Amniotic epithelial cell (primary cell): ENCODE data around the gene MISP.
A peak's percentile ranks its signal among the peaks of the same experiment; 100 is the strongest.

Experiments used
- DNase-seq: peaks from one replicate; pipeline ENCODE4 v3.0.0-alpha.2; 2010; ENCODE audit warnings: low read depth

Gene MISP

DNA sequence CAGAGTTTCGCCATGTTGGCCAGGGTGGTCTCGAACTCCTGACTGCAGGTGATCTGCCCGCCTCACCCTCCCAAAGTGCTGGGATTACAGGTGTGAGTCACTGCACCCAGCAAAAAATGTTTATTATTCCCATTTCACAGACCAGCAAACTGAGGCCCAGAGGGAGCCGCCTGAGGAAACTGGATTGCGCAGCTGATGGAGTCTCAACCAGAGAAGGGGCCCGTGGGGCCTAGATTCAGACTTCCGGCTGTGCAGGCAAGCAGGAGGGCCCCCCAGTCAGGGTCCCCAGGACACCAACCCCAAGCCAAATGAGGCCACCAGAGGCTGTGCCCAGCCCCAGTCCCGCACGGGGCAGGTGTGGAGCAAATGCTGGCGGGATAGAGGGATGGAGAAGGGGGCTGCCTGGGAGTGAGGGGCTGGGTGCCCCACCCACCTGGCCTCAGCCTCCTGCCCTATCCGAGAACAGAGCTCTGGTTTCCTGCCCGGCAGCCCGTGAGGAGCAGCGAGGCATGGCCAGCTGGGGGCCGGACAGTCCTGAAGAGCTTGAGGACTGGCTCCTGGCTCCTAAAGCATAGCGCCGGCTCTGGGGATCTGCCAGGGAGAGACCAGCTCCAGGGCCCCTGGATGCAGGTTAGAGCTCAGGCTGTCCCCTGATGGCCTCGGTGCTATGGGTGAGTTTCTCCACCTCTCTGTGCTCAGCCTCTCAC, 22.0 kb downstream of the MISP start:
- peak; percentile 10 for DNase-seq

DNA sequence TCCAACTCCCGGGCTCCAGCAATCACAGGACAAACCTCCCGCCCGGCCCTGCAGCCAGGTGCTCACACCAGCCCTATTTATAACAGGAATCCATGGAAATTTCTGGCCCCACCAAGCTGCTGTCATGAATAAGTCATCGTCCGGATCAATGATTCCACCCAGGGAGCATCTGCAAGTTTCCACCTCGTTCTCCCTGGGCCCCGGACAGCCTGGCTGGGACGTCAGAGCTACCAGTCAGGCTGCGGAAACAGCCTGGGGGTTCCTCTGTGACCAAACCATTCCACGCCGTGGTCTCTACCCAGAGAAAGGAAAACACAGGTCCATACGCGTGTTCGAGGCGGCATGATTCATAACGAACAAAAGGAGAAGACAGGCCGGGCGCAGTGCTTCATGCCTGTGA, 25.6 kb downstream of the MISP start:
- DNase-seq = no peak

DNA sequence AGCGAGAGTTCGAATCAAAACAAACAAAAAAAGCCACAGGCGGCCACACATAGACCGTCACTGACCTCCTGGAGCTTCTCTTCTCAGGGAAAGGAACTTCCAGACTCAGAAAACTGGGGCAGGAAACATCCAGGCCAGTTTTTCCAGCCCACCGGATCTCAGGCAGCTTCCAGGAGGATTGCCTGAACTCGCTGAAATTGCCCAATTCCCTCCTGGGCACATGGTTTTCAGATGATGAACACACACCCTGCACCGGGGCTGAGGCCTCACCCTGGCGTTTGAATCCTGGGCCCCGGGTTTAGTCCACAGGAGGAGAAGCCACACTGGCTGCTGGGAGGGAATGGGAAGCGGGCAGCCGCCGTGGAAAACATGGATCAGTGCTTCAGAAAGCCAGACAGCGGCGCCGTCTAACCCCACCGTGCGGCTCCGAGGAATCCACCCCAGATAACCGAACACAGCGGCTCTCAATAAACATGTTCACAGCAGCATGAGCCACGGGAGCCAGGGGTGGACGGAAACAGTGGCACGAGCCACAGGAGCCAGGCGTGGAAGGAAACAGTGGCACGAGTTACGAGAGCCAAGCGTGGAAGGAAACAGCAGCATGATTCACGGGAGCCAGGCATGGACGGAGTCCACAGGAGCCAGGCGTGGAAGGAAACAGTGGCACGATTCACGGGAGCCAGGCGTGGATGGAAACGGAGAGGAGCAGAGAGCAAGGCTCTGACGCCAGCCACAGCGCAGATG, 28.2 kb downstream of the MISP start:
- DNase-seq = peak; percentile 99

DNA sequence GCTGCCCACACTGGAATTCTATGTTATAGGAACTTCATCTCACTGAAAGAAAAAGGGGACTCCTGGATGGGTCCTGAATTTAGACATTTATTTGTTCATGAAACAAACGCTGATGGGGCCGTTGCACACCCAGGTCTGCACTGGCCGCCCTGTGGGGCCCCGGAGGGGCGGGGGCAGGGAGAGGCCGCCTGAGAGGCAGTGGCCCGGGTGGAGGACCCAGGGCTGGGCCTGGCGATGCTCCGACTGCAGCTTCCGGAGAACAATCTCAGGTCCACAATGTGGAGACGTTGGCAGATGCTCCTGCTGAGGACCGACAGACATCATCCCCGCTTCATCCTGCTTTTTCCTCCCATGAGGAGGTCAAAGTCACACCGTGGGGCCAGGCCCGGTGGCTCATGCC, 30.0 kb downstream of the MISP start:
- DNase-seq = no peak

DNA sequence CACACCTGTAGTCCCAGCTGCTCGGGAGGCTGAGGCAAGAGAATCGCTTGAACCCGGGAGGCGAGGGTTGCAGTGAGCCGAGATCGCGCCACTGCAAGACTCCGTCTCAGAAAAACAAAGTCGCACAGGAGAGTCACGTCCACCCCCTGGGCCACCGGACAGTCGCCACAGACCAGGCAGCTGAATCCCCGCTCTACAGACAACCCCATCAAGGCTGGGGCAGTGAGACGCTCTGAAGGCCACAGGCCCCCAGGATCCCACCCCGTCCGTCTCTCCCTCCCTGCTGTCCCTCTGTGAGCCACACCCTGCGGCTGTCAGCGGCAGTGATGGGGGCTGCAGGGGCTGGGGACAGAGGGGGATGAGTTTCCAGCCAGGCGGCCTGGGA, 30.9 kb downstream of the MISP start:
- DNase-seq = no peak

DNA sequence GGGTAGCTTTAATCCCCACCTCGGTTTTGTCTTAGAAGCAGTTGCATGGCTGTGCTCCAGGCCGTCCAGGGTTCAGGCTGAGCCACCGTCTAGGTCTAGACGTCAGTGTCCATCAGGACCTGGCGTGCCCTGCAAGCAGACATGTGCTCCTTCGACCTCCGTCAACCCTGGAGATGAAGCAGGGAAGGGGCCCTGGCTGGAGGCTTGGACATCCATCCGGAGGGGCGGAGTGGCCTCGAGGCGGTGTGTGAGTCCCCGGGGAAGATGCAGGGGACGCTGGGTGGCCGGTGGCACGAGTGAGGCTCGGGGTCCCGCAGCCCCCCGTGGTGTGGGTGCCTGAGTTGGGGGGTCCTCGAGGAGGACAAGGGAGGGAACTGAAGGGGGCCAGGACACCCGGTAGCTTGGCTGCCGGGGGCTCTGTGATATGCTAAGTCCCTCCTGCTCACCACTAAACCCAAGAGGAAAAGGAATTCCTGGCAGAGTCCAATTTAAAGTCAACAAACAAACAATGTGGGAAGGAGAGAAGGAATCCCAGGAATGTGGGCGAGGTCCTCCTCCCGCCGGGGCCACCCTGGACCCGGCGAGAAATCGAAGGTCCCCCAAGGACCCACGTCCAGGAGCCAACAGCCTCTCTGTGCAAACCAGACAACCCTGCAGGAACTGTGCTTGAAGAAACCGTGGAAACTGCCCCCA, 31.4 kb downstream of the MISP start:
- peak; percentile 64 for DNase-seq

DNA sequence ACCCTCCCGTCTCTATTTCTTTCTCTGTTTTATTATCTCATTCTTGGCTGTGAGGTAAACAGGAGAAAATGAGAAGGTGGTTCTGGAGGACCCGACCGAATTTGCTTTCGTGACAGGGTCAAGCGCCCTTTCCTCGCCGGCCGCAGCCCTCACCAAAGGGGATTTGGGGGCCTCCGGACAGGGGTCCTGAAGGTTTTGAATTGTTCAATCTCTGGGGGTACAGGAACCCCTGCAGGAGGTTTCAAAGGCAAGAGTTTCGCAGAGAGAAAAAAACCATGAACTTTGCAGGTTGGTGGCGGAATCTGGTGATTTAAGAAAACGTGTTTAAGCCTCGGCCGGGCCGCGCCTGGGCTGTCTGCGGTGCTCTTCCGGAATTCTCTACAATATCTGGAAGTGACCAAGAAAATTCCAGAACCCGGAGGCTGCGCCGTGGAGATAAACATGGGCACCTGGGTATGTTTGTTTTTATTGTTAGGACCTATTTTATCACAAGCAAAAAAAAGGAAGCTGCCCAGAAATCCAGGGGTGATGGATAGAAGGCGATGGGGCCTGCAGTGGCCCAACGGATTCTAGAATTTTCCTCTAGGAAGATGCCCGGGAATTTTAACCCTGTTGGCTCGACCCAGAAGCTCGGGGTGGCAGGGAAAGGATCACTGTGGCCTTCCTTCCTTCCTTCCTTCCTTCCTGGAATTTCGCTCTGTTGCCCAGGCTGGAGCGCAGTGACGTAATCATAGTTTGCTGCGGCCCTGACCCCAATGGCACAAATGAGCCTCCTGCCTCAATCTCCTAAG, 32.2 kb downstream of the MISP start:
- DNase-seq = peak; percentile 62

DNA sequence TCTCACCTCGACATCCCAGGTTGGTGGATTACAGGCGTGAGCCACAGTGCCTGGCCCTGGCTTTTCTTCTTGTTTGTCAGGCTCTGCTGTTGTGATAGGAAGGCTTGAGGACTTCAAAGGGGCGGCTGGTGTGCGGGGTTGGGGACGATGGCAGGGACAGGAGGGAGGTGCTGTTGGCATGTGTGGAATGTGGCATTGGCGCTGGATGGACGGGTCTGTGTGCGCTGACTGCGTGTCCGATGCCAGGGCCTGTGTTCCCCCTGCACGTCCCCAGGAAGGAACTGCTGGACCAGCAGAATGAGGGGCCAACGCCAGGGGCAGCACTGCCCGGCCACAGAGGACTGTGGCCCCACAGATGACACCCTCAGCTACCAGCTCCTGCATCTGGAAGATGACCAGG, 33.6 kb downstream of the MISP start:
- DNase-seq = no peak

DNA sequence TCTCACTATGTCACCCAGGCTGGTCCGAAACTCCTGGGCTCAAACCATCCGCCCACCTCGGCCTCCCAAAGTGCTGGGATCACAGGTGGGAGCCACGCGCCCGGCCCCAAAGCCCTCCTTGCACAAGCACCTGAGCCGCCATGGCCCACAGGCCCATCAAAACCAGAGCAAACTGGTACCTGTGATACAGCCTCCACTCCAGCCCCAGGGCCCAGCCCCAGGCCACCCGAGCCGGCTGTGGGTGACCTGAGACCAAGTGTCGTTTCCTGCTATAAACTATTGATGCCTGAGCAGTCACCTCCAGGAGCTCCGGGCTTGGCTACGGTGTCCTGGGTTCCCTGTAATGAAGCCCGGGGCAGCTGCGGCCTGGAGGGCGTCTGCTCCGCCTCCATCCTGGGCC, 36.6 kb downstream of the MISP start:
- DNase-seq = no peak

DNA sequence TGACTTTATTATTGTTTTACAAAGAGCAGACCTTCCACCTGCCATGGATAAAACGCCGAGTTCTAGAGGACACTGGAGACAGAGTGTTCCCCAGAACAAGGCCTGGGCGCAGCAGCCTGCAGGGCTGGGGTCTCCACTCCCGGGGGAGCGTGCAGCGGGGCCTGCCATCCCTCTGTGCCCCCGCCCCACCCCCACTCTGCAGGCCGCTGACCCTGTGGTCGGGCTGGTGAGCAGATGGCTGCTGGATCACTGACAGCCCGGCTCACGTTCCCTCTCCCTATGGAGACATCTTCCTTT, 37.7 kb downstream of the MISP start:
- no peak for DNase-seq

DNA sequence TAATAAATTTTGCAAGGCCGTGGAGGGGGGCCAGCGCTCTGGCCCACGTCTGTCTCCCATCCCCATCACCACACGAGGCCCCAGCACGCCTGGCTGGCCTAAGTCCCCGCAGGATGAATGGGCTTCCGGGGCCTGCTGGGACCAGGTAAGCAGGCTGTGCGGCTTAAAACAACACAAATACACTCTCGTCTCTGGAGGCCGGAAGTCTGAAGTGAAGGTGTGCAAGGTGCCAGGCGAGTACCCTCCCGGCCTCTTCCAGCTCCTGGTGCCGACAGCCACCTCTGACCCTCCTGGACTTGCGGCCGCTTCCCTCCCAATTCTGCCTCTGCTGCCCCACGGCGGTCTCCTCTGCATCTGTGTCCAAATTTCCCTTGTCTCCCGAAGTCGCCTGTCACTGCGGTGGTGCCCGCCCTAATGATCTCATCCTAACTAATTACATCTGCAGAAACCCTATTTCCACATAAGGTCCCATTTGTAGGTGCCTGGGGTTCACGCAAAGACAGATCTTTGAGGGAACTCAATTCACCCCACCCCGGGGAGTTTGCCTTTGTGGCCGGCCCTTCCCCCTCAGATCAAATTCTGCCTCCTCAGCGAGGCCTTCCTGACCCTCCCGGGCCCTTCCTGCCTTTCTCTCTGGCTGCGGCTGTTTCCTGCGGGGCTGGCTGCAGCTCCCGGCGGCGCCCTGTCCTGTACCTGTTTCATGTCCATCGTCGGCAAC, 38.2 kb downstream of the MISP start:
- DNase-seq = no peak

DNA sequence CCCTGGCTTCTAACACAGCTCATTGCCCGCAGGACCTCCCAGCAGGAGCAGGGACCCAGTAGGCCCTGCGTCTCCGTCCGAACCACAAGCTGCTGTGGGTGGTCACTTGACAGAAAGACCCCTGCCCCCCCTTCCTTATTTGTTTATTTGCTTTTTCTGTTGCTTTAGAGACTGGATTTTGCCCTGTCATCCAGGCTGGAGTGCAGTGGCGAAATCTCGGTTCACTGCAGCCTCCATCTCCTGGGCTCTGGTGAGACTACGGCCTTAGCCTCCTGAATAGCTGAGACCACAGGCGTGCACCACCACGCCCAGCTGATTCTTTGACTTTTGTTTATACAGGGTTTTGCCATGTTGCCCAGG, 38.8 kb downstream of the MISP start:
- DNase-seq = peak; percentile 51

DNA sequence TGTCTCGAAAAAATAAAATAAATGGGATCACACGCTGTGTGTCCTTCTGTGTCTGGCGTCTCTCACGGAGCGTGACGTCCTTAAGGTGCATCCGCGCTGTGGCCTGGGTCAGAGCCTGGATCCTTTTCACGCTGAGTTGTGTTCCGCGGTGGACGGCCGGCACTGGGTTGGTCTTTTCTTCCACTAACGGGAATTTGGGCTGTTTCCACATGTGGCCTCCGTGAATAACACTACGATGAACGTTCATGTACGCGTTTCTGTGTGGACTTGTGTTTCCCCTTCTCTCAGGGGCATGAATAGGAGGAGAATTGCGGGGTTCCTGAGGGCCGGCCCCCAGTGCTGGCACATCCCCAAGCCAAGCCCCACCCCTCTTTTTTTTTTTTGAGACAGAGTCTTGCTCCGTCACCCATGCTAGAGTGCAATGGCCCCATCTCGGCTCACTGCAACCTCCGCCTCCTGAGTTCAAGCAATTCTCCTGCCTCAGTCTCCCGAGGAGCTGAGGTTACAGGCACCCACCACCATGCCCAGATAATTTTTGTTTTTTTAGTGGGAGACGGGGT, 40.2 kb downstream of the MISP start:
- no peak for DNase-seq

DNA sequence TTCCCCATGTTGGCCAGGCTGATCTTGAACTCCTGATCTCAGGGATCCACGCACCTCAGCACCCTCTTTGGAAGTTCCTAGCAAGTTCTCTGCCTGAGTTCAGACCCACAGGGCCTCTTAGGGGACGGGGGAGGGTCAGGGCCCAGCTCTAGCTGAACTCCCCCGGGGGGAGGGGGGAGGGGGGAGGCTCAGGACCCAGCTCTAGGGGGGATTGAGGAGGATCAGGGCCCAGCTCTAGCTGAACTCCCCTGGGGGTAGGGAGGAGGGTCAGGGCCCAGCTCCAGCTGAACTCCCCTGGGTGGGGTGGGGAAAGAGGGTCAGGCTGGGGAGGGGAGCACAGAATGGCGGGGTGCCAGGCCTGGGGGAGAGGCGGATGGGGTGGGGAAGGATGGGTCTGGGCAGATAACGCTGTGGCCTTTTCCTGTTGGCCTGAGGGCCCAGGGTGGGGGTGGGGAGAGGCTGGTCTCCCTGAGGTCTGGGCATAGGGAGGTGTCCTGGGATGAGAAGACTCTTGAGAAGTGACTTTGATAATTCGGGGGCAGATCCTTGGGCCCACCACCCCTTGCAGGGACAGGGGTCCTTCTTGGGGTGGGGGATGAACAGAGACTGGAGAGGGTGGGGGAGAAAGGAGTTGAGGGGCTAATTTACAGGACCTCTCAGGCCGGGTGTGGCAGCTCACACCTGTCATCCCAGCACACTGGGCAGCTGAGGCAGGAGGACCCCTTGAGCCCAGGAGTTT, 40.8 kb downstream of the MISP start:
- peak; percentile 46 for DNase-seq

DNA sequence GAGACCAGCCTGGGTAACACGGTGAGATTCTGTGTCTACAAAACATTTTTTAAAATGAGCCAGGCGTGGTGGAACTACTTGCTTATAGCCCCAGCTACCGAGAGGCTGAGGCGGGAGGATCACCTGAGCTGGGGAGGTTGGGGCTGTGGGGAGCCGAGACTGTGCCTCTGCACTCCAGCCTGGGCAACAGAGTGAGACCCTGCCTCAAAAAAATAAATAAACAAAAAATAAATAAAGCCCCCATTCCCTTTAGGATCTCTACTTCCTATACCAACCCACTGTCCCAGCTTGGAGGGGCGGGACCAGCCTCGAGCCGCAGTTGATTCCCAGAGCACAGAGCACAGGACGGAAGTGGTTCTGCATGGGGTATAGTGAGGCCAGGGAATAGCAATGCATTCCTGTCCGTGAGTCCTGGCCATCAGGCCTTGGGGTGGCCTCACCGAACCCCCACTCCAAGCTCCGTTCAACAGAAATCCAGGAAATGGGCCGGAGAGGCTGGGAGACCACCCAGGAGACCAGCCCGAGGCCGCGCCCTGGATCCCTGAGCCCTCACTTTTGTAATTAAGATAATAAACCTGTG, 41.5 kb downstream of the MISP start:
- no peak for DNase-seq

DNA sequence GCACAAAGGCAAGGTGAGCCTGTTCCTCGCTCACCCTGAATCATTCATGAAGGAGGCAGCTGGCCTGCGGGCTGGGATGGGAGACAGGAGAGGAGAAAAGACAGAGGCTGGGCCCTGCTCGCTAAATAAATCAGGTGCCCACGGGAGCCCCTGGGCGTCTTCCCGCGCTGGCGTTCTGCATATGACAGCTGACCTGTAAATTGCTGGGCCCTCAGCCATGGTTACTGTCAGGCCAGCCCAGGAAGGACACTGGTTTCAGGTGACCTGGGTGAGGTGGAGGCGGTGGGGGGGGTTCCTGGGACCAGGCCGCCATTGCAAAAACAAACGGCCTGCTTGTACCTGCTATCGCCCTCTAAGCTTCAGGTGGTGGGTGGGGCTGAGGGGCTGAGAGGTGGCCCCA, 42.9 kb downstream of the MISP start:
- DNase-seq = no peak

DNA sequence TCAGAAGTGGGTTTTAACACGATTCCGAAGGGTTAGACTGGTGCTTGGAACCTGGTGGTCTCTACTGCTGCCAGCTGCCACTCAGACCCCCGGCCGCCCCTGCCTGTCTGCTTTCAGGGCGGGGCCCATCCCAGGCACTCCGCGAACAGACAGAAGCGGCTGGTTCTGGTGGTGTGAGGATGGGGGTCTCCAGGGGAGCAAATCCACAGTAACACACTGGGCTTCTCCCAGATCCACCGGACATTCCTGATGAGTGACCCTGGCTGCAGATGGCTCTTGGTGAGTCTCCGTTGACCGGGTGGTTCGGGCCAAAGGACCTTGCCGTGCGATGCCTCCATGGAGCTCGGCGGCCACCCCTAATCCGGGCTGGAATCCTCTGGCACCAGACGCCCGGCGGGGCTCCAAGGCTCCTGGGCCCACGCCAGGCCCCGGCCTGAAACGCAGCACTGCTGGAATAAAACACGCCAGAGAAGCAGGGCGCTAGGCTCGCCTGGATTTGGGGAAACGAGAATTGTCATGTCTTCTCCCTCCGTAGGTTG, 44.2 kb downstream of the MISP start:
- DNase-seq = no peak

DNA sequence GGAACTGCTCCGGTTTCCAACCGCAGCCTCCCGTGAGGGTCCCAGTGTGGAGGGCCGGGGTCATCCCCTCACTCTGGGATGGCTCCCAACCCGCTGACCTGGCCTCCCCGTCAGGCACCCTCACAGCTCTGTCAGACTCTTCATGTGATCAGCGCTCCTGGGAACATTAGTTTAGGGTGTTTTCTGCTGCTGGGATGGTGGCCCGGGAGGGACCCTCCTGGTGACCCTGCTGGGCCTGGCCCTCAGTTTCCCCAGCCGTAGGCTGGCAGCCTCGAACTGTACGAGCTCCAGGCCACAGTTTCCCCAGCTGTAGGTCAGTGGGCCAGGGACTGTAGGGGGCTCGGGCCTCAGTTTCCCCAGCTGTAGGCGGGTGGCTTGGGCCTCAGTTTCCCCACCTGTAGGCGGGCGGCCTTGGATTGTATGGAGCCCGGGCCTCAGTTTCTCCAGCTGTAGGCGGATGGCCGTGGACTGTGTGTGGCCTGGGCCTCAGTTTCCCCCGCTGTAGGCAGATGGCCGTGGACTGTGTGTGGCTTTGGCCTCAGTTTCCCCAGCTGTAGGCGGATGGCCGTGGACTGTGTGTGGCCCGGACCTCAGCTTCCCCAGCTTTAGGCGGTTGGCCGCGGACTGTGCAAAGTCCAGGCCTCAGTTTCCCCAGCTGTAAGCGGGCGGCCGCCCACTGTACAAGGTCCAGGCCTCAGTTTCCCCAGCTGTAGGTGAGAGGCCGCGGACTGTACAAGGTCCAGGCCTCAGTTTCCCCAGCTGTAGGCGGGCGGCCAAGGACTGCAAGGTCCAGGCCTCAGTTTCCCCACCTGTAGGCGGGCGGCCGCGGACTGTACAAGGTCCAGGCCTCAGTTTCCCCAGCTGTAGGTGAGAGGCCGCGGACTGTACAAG, 45.0 kb downstream of the MISP start:
- no peak for DNase-seq
